HS-5 (cell line): Measurements from ENCODE around the gene RAPSN.
A peak's percentile ranks its signal among the peaks of the same experiment; 100 is the strongest.

Experiments
- DNase-seq: peaks from one replicate; pipeline ENCODE4 v3.0.0-alpha.2; 2012; ENCODE audit warnings: low read depth

Gene RAPSN

DNA sequence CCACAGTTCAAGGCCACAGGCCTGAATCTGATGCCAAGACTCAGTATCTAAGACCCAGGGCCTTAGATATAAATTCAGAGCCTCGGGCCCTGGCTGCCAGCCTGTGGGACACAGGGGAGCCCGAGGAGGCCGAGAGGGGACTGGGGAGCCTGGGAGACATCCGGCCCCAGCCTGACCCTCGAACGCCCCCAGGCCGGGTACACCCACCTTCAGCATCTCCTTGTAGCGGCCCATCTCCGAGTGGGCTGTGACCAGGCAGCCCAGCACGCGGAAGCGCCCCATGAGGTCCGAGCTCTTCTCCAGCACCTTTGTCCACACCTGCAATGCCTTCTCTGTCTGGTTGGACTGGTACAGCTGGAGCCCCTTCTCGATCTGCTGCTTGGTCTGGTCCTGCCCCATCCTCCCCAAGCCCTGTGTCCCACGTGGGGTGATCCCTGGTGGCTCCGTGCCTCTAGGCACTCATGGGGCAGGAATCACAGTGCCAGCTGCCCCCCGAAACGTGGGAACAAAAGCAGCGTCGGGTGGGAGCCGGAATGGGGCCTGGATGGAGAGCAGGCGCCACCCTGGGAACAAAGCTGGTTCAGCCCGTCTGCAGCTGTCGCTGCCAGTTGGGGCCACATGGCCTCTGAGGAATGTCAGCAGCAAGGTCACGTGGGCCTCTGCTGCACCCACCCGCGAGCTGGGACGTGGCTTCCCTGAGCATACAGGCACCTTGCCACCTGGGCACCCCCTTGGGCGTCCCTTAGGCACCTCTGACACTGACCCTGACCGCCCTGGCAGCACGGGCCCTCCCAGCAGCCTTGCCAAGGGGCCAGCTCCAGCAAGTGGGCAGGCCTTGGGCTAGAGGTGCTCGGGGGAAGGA is at the start of gene RAPSN:
Gene RAPSN (minus strand): TSS at position 571 of the 862 bp plus-strand sequence. CDS start 172 bp downstream, at position 399.
- no peak for DNase-seq

DNA sequence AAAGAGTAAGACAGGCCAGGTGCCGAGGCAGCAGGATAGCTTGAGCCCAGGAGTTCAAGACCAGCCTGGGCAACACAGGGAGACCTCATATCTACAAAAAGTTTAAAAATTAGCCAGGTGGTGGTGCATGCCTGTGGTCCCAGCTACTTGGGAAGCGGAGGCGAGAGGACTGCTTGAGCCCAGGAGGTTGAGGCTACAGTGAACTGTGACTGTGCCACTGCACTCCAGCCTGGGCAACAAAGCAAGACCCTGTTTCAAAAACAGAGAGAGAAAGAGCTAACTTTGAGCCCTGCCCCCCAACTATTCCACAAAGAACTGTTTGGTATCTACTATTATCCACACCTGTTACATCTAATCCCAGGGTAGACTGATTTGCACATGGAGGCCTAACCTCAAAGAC is 49.2 kb upstream of the RAPSN start:
- no peak for DNase-seq

DNA sequence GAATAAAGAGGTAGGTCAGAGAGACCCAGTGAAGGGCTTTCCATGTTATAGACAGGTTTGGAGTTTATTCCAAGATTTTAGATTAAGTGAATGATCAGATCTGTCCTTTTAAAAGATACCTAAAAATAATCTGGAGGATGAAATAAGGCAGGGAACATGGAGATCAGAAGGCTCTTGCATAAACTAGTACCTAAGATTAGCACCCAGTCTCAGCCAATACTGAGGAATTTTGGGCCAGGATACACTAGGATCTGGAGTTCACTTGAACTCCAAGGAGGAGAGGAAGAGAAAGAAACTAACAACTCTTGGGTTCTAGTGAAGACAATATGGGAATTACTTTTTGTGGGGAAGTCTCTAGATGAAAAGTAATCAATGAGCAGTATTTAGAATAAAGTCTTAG is 47.9 kb upstream of the RAPSN start:
- DNase-seq: no peak

DNA sequence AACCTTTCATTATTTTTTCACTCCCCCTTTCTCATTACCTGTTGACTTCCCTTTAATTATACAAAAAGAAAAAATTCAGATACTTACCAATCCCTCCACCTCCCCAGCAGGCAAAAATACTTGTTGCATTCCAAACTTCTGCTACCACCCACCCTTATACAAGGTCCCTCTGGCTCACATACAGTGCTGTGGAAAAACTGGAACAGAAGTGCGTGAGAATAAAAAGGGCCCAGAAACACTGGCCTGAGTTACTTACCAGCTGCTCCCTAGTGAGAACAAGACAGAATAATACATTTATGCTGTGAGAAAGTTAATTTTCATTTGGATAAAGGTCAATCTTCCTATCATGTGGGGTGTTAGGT is 46.9 kb upstream of the RAPSN start:
- no peak for DNase-seq

DNA sequence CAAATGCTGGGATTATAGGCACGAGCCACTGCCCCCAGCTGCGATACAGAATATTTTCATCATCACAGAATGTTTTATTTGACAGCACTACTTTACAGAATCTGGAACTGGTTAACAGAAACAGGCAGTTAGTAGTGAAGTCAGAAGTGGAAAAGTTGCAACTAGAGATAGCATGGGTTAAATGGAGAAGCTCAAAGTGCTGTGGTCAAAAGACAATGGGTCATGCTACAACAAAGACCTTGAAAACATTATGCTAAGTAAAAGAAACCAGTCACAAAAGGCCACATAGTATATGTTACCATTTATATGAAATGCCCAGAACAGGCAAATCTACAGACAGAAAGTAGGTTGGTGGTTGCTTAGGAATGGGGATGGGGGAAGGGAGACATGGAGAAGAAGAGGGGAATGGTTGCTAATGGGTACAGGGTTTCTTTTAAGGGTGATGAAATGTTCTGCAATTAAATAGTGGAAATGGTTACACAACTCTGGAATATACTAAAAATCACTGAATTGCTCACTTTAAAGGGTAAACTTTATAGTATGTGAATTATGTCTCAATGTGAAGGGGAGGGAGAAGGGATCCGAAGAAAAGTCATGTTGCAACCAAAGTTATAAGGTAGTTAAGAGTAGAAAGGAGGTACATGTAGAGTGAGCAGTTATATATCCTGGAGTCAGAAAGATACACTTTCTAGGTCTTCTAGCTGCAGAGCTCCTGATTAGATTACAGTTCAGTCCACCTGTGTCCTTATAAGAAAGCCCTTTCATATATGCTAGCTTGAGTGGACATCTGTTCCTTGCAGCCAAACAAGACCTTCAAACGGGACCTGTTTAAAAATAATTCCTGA is 46.3 kb upstream of the RAPSN start:
- DNase-seq: no peak

DNA sequence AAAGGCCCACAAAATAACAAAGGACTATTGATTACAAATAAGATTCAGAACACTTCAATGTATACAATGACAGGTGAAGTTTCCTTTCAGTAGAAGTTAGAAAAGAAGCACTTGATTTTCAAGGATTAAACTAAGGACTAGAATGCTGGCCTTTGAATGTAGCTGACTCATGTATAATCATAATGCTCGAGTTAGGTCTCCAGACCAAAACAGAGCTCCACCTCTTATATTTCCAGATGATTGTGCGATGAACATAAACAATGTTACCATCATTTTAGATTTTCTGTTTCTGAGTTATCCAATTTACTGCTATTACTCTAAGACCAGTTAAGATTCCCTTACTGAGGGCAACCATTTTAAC is 40.4 kb upstream of the RAPSN start:
- DNase-seq: no peak

DNA sequence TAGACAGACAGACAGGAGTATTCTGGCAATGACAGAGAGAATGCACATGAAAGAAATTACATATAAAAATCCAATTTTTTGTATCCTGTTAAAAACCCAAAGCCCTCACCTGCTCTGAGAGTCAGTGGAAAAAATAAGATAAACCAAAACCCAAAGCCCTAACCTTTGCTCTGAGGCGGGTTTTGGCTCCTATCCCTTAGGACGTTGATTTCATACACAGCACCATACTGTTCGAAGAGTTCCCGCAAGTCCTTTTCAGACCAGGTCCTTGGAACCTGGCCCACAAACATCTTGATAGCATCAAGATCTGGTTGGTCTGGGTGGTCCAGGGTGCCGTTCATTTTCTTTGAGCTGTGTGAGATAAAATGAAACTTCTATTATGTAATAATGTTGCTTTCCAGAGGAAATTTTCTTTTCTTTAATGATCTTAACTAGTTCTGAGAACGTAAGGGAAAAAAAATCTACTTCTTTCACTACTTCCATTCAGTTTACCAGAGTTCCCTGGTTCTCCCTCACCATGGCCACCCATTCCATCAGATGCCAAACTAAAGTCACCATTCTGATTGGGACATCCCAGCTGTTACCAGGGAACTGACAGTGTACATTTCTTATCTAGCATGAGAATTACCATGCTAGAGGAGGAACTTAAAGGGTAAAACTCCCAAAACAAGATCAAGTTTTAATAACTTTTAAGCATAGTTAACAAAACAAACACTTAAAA is 39.9 kb upstream of the RAPSN start:
- DNase-seq: no peak

DNA sequence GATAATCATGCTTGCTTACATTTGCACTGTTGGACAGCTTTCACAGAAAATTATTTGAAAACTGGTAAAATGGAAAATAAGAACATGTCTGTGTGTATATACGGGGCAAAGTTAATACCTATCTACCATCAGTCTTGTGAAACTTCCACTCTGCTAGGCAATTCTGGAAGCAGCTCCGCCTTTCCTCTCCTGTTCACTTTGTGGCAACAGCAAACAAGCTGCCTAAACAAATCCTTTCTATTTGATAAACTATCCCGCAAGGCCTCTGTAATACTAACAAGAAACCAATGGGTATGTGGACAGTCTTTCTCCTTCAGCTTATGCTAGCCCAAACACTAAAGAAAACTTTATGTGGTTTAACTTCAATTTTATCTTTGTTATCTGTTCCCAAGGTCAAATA is 39.2 kb upstream of the RAPSN start:
- no peak for DNase-seq

DNA sequence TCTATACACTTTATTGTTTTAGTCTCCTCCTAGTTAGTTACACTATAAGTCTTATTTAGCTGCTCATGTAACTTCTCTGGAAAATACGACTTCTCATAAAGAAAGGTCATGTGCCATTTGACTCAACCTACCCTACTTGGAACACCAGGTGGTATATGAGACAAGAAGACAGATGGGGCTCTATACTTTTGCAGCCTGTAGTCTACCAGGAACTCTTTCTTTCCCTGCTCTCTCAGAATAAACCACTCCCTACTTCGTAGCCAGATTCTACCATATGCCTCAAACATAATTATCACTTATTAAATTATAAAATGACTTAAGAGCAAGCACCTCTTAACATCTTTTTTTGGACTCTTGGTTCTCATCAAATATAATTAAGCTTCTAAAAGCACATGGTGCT is 38.5 kb upstream of the RAPSN start:
- DNase-seq: no peak

DNA sequence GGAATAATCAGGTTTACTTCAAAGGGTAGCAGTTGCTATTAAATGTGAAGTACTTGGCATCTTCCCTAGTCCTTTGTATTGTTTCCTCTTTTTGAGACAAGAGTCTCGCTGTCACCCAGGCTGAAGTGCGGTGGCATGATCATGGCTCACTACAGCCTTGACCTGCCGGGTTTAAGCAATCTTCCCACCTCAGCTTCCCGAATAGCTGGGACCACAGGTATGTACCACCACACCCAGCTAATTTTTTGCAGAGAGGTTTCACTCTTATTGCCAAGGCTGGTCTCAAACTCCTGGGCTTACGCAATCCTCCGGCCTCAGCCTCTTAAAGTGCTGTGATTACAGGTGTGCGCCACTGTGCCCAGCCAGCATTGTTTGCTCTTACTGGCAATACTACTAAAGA is 36.2 kb upstream of the RAPSN start:
- DNase-seq: no peak

DNA sequence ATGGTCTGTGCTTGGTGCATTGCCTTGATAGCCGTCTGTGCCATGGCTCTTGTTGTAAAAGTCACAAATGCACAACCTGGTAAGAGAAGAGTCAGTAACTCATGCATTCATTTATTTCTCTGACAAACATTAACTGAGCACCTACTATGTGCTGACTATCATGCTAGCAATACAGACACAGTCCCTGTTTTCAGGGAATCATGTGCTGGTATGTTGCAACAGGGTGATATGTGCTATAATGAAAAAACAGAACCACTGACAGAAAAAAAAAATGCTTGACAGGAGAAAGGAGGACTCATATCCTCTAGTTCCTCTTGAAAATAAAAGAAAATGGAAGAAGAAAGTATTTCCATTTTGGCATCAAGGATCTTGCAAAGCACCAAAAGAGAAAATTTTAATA is 34.5 kb upstream of the RAPSN start:
- DNase-seq: no peak

DNA sequence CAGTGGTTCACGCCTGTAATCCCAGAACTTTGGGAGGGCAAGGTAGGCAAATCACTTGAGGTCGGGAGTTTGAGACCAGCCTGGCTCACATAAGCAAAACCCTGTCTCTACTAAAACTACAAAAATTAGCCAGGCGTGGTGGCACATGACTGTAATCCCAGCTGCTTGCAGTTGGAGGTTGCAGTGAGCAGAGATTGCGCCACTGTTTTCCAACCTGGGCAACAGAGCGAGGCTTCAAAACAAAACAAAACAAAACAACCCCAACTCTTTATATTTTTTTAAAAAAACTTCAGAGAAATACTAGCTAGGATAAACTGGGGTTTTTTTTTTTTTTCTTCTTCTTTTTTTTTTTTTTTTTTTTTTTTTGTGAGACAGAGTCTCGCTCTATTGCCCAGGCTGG is 31.8 kb upstream of the RAPSN start:
- no peak for DNase-seq

DNA sequence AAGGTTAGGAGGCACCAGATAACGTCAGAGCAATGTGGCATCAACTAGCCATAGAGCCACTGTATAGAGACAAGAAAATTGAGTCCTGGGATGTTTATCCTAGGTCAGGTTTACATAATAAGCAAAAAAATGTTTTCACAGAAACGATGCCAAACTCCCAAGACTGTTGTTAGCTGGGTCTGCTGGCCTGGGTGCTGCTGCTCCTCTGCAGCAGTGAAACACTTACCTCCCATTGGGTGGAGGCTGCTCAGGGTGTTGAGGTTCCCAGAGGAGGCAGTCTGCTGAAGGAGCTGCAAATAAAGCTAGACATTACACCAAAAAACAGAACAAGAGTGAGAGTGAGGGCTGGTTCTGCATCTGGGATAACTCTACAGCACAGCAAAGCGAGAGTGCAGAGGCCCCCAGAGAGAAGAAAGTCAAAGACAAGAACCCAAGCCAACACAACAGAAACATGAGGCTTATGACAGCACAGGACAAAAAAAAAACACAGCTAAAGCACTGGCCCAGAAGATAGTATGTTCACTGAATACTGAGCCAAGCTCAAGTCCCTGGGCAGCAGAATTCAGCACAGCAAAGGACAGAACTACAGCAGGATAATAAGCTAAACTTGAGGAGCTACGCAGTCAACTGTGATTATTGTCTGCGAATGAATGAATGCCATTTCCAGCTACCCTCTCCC is 29.9 kb upstream of the RAPSN start:
- no peak for DNase-seq

DNA sequence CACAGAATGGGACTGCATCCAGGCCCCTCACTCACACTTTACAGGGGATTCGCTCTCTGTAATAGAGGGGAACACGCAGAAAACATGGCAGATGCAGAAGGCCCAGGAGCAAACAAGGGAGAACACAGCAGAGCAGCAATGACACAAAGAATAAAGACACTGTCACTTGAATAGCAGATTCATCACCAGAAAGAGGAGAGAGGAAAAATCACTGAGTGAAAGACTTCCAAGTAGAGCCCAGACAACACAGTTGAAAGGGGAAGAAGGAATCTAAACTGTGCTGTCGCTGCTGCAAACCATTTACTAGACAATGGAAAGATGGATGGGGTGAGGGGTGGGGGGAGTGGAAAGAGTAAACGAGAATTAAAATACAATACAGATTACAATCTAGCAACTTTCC is 28.8 kb upstream of the RAPSN start:
- DNase-seq: no peak

DNA sequence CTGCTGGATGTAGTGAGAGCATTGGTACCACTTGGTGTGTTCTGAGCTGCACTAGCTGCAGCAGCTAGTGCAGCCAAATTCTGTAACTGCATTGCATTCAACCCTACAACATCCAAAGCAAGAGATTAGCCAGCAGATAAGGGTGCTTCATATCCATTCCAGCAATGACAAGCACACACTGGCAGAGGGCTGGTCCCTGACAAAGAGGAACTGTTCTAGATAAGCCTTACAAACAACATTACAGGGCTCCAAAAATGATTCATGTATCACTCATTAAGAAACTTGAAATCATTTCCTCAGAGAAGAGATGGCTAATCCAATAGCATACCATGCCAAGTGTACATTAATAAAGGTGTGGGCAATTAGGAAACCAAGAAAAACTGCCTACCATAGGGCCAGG is 28.4 kb upstream of the RAPSN start:
- DNase-seq: peak; percentile 22

DNA sequence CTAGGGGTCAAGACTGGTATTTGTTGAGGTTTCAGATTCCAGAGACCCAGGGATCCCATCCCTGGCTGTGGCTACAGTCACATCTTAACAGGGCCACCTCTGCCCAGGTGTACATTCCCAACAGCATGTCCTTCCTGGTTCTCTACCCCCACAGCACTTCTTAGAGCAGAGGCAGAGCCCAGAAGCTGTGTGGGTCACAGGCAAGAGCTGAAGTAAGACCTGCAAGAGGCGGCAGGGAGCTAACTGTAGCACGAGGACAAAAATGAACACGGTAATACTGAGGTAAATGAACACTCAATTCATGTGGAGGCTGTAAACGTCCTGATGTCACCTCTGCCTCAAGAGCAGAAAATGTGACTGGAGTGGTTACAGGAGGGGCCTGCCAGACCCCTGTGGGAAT is 21.7 kb upstream of the RAPSN start:
- DNase-seq: no peak

DNA sequence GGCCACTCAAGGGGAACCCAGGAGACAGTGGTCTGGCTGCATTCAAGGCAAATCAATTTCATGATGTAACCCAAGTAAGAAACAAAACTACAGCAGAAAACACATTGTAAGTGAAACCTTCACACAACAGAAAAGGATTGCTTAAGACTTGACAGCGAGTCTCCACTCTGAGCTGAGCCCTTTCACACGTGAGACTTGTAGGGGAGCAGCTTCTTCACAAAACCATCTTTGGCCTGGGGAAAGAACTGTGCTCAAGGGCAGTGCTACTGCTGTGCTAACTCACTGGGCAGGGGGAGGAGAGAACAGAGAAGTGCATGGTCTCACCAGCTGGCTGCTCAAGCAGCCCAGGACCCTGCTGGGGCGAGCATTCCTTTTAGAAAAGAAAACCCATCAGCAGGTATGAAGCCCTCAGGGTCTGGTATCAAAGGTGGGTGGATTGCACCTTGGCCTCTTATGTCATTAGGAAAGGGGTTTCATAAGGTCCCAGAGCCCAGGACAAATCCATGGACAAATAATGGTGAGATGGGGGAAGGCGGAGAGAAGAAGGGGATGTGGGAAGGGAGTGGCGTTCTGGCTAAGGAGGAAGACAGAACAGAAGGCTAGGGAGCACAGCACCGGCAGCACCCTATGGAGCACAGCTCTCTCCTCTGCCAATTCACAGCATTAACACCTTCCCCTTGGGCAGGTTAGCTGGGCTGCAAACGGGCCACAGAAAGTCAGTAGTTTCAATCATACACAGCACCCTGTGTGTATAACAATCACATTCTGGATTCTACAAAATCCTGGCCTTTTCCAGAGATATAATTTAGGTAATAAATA is 20.6 kb upstream of the RAPSN start:
- DNase-seq: no peak

DNA sequence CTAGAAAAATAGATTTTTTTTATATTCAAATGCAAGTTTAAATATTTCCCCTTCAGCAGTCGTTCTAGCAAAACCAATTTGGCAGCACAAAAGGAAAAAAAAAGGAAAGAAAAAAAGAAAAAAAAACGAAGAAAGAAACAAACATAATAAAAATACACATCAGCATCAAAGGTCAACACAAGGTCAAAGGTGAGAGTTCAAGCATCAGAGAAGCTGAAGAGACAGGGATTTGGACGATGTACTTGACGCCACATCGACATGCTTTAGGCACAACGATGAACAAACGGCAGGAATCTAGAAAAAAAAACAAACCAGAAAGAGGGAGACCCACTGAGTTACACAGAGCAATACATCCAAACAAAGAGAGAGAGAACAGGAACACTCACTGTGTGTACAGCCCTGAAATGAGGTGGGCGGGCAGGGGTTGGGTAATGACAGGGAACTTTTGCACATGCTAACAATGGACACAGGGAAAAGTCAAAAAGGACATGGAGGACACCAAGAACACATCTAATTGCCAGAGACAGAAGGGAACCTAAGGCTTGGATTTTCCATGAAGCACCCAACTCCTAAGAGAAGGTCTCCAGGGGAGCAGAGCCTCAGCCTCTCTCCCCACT is 19.8 kb upstream of the RAPSN start:
- no peak for DNase-seq

DNA sequence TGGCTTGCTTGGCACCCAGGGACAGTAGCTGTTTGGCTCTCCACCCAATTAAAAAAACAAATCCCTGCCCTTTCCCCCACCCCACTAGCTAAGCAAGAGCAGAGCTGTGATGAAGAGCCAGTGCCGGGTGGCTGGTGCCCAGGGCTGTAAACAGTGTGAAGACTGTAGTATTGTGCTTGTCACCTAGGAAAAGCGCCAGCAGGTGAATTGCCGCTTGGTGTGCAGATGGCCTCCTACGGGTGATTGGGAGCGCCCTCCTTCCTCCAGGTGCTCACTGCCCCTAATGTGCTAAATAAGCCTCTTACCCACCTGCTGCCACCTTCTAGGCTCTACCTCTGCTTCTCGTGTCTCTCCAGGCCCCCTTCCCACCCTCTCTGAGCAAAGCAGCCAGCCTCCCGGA is 18.4 kb upstream of the RAPSN start:
- DNase-seq: no peak

DNA sequence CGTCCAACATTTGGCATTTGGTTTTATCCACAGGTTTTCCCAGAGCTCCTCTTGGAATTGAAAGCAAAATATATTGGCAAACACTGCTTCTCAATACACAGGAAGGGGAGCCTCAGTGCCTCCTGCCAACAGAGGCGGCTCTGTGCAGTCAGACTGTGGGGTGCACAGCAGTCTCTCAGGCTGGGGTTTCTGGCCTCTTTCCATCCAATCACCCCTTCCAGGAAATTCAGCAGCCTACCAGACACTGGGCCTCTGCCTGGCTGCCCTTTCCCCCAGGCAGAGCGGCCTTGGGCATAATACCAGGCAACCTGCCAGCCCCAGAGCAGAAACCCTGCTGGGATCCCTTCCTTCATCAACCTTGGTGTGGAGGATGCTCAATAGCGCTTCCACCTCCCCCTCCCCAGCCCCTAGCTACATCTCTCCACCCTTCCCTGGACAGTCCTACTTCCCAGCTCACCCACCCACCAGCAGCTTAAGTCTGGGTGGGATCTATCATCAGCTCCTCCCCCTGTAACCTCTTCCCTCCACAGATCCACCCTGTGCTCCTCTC is 17.8 kb upstream of the RAPSN start:
- DNase-seq: no peak

DNA sequence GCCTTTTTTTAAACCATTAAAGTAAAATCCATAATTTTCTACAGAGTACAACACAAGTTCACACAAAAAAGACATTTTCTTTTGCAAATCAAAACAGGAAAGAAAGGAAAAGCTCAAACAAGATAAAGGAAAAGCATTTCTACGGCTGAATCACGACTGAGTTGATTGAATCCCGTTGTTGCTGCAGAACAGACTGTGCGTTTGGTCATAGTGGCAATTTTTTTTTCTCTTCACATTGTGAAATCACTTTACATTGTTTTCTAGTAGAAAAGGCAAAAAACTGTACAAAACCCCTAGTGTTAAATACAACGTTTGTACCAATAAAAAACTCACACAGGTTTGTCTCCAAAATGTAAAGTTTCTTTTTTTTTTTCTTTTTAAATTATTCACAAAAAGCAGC is 17.3 kb upstream of the RAPSN start:
- no peak for DNase-seq
